Muscle layer of duodenum (tissue), 2 donors: ENCODE measurements around the gene CHSY1.
A peak's percentile ranks its signal among the peaks of the same experiment; 100 is the strongest.

ENCODE experiments used
- H3K27ac ChIP-seq: one replicate; pipeline ENCODE4 v1.7.0; 2013; ENCODE audit warnings: mild to moderate bottlenecking, low read length
- H3K27me3 ChIP-seq: one replicate; pipeline ENCODE4 v1.7.0; 2013; ENCODE audit warnings: low read depth, mild to moderate bottlenecking, control low read depth, low read length
- H3K36me3 ChIP-seq, 2 donors: one replicate each; pipeline ENCODE4 v1.7.0; 2013; ENCODE audit warnings: low read length in 2 of 2, control low read depth in 1 of 2, mild to moderate bottlenecking in 1 of 2; ENCODE audit not compliant: insufficient read depth in 2 of 2, control insufficient read depth in 1 of 2
- H3K4me1 ChIP-seq, 2 donors: one replicate each; pipeline ENCODE4 v1.7.0; 2013; ENCODE audit warnings: low read length in 2 of 2, mild to moderate bottlenecking in 2 of 2, control low read depth in 1 of 2, moderate library complexity in 1 of 2; ENCODE audit not compliant: insufficient read depth in 2 of 2, control insufficient read depth in 1 of 2
- H3K4me3 ChIP-seq, 2 donors: one replicate each; pipeline ENCODE4 v1.7.0; 2013; ENCODE audit warnings: low read length in 2 of 2, low read depth in 1 of 2, mild to moderate bottlenecking in 1 of 2
- H3K9me3 ChIP-seq, 2 donors: one replicate each; pipeline ENCODE4 v1.7.0; 2013; ENCODE audit warnings: low read length in 2 of 2, control low read depth in 1 of 2, mild to moderate bottlenecking in 1 of 2; ENCODE audit not compliant: control insufficient read depth in 1 of 2
- donor health status: healthy.

The CHSY1 gene

DNA sequence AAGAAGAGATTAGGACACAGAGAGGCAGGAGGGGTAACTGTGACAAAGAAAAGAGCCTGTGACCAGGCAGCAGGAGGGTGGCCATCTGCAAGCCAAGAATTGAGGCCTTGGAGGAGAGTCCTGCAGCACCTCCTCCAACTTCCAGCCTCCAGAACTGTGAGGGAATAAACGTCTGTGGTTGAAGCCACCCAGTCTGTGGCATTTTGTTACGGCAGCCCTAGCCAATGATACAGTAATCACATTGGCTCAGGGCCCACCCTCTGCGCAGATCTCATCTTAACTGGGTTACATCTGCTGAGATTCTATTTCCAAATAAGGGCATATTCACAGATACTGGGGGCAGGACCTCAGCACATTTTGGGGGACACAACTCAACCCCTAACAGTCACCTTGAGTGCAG lies 14.2 kb upstream of the CHSY1 start:
- no peaks in the 10 kb centered on the region for H3K27me3 ChIP-seq
- H3K4me3 ChIP-seq, result no peak overlapping the region
- H3K36me3 ChIP-seq, result peaks cover 7 to 8% of the 10 kb centered on the region in 2 donors
- H3K4me1 ChIP-seq, result peaks cover 0 to 7% of the 10 kb centered on the region in 2 donors
- no peak overlapping the region for H3K27ac ChIP-seq
- H3K9me3 ChIP-seq, result no peaks in the 10 kb centered on the region

DNA sequence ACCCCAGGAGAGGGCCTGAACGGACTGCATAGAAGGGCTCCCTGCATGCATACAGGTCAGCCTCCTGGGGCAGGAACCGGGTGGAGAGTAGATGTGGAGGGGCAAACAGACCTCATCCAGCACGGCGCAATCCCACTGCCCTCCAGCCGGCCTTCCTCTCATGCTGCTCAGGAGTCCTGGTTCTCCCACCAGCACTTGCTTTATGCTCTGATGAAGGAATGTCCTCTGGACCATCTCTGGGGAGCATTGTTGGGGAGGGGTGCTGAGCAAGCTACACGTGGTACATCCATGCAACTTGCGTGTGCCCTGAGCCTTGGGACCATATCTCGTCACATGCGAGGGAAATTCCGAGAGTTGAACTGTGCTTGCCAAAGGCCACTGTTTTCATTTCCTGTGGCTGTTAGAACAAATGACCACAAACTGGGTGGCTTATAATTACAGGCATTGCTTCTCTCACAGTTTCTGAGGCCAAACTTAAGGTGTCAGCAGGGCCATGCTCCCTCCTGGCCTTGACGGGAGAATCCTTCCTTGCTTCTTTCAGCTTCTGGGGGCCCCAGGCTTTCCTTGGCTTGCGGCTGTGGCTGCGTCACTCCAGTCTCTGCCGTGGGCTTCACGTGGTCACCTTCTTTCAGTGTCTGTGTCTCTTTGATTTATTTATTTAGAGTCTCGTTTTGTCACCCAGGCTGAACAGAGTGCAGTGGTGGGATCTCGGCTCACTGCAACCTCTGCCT lies 13.2 kb upstream of the CHSY1 start:
- Histone ChIP-seq H3K9me3 (no peaks in the 10 kb centered on the region), H3K36me3 (no peaks in the 10 kb centered on the region), H3K4me1 (peaks cover 0 to 7% of the 10 kb centered on the region in 2 donors), H3K27ac (no peak overlapping the region), H3K27me3 (no peaks in the 10 kb centered on the region), H3K4me3 (no peak overlapping the region)

DNA sequence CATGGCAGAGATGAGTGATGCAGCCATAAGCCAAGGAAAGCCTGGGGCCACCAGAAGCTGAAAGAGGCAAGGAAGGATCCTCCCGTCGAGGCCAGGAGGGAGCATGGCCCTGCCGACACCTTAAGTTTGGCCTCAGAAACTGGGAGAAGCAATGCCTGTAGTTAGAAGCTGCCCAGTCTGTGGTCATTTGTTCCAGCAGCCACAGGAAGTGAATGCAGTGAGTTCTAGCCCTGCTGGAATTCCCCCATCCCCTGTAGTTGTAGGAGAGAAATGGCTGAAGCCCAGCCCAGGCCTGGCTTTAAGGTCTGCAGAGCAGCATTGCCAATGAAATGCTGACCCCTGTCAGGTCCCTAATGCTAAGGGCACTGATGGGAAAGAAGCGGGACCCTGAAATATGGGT lies 12.2 kb upstream of the CHSY1 start:
- Histone ChIP-seq H3K27ac (no peak overlapping the region), H3K4me3 (no peak overlapping the region), H3K4me1 (peaks cover 0 to 7% of the 10 kb centered on the region in 2 donors), H3K27me3 (no peaks in the 10 kb centered on the region), H3K36me3 (no peaks in the 10 kb centered on the region), H3K9me3 (no peaks in the 10 kb centered on the region)

DNA sequence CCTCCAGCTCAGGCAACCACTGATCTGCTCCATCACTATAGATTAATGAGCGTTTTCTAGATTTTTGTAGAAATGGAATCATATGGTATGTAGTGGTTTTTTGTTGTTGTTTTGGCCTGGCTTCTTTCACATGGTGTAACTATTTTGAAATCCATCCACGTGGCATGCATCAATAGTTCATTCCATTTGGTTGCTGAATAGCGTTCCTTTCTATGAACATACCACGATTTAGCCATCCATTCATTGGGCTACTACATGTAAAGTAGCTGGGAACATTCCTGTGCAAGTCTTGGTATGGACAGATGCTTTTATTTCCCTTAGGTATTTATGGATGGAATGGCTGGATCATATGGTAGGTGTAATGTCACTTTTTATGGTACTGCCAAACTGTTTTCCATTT lies 10.7 kb upstream of the CHSY1 start:
- no peak overlapping the region for H3K4me3 ChIP-seq
- no peak overlapping the region for H3K27ac ChIP-seq
- no peaks in the 10 kb centered on the region for H3K27me3 ChIP-seq
- no peaks in the 10 kb centered on the region for H3K9me3 ChIP-seq
- no peaks in the 10 kb centered on the region for H3K36me3 ChIP-seq
- H3K4me1 ChIP-seq, result peaks cover 0 to 4% of the 10 kb centered on the region in 2 donors

DNA sequence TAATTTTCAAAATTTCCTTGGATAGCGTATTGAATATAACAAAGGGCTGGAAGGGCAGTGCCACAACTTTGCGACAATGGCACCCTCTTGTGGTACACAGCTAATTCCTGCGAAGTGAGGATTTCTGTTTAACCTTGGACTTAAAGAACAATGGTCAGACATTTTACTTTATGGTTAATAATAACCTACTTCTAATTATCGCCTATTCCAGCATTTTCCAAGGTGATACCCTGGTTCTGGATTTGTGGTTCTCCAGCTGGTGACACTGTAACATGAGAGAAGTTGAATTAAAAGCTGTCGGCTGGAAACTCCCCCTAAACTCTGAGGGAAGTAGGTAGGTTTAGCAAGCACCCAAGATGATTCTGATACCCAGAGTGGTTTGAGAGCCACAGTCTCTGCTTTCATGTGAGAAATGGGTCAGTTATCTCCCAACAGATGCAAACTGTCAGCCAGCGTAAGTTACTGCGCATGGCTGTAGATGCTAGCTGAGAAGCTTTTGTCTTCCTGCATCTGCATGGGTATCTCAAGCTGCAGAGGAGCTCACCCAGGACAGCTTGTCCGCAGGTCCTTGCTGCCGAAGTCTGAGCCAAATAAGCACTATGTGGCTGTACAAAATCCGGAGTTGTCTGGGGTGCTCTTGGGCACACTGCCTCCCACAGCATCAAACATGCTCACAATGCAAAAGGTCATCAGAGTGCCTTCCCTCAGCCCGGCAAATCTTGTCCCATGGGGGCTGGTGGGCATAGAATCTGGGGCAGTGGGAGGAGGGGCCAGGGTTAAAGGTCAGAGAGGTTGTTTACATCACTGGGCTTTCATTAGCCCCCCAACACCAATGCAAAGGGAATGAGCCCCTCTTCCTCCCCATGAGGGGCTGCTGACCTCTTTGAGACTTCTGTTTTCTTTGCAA lies 6.6 kb upstream of the CHSY1 start:
- Histone ChIP-seq H3K4me1 (no peaks in the 10 kb centered on the region), H3K9me3 (no peaks in the 10 kb centered on the region), H3K27me3 (no peaks in the 10 kb centered on the region), H3K4me3 (no peak overlapping the region), H3K27ac (no peak overlapping the region), H3K36me3 (no peaks in the 10 kb centered on the region)

DNA sequence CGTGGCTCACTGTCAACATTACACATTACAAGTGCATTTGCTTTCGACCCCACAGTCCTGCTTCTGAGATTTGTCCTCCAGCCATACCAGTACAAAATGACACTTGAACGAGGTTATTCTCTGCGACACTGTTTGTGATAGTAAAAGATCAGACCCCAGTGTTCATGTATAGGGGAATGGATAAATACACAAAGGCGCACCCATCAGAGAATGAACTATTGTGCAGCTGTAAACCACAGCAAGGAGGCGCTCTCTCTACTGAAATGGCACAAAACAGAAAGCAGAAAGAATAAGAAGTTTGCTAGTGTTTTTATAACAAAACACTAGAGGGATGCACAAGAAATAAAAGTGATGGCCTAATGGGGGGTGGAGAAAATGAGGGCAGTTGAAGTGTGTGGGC lies 4.9 kb upstream of the CHSY1 start:
- H3K4me3 ChIP-seq, result no peak overlapping the region
- H3K9me3 ChIP-seq, result no peaks in the 10 kb centered on the region
- H3K27me3 ChIP-seq, result no peaks in the 10 kb centered on the region

DNA sequence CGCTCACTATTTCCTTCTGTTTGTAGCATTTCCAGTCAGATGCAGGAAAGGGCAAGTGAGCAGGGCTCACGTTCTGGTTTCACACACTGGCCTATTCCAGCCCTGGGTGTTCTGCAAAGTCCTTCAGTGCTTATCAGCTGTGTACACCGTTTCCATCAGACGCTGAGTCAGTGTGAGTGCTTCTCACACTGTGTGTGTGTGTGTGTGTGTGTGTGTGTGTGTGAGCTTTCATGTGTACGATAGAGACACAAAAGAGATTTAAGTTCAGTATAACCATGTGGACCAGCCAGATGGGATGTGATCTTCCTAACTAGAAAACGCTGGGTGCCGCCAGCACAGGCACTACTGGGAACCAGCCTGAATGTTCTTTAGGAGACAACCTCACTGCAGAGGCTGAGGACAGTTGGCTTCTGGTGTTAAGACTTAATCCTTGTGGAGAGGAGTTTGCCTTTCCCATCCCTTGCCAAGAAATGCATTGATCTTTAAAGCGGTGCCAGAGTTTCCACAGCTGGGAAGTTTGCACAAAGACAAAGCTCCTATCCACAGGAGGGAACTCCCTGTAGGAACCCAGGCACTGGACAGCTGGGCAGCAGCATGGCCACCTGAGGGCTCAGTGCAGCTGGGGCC lies 3.9 kb upstream of the CHSY1 start:
- H3K9me3 ChIP-seq, result no peaks in the 10 kb centered on the region
- H3K4me1 ChIP-seq, result peaks cover 5 to 6% of the 10 kb centered on the region in 2 donors
- no peak overlapping the region for H3K27ac ChIP-seq
- no peaks in the 10 kb centered on the region for H3K36me3 ChIP-seq
- no peaks in the 10 kb centered on the region for H3K27me3 ChIP-seq
- H3K4me3 ChIP-seq, result no peak overlapping the region

More for the DNA sequence above, 4.9 kb upstream of the CHSY1 start:
- Histone ChIP-seq H3K4me1 (peaks cover 5 to 6% of the 10 kb centered on the region in 2 donors), H3K36me3 (no peaks in the 10 kb centered on the region), H3K27ac (no peak overlapping the region)

DNA sequence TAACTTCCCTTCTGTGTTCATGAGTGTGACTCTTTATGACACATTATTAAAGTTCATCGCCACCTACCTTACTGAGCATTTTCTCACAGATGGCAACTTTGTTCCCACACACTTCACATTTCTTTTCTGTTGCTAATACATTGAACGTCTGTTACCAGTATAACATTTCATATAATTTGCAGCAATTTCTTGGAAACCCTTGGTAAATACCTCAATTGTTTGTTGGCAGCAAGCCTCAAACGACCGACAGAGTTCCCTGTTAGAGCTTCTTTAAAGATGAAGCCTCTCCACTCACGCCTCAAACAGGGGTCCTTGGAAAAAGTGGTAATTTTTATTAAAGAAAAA lies 3.2 kb upstream of the CHSY1 start:
- Histone ChIP-seq H3K27me3 (no peaks in the 10 kb centered on the region), H3K9me3 (no peaks in the 10 kb centered on the region), H3K4me3 (no peak overlapping the region), H3K4me1 (peaks cover 5 to 11% of the 10 kb centered on the region in 2 donors), H3K36me3 (no peaks in the 10 kb centered on the region), H3K27ac (no peak overlapping the region)

DNA sequence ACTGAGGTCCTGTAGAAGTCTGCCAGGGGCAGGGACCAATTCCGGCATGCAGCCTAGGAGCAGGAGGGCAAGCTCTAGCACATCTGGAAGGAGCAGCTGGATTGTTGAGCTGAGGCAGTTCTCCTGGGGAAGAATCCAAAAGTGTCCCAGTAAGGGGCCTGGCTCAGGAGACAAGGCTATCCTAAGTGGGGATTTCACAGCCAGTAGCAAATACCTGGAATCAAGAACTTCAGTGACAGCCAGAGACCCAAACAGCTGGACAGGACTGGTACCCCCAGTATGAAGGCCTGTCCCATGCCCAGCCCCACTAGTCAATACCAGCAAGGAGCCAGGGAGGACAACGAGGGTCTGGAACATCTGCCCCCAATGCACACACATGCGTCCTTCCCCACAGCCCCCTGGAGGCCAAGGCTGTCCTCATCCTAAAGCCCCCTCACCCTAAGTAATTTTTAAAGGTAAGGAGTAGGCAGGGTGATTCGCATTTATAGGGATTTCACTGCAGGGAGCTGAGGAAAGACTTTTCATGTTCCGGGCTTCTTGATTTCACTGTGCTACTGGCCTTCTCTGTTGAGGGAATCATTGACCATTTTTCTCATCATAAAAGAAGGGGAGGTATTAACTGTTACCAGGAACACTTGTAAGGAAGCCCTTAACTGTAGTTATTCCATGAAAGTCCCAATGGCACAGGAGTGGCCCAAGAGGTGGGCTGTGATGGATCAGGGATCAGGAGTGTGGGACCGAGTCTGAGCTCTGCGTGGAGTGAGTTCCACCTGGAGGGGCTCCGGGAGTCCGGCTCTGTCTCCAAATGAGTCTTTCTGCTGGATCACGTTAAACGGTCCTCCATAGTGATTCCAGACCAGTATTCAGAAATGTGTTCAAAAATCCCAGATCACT lies 2.6 kb upstream of the CHSY1 start:
- no peak overlapping the region for H3K4me3 ChIP-seq
- peaks cover 5 to 16% of the 10 kb centered on the region in 2 donors for H3K4me1 ChIP-seq
- H3K9me3 ChIP-seq, result no peaks in the 10 kb centered on the region
- no peak overlapping the region for H3K27ac ChIP-seq
- no peaks in the 10 kb centered on the region for H3K36me3 ChIP-seq
- no peaks in the 10 kb centered on the region for H3K27me3 ChIP-seq

DNA sequence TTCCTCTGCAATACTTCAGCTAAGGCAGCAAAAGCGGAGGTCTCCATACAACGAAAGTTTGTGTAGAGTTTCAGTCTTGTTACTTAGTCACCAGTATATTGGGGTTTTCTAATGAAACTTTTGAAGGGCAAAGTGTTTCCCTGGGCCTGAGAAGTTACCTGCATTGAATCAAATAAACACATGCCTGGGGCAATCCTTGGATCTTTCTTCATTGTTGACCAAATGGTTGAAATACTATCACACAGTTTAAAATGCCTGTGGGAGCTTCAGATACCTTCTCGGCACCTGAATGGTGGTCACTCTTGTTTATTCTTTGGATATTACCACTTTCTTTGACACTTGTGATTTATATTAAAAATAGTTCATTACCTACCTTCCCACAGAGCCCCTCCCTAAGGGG lies 988 bp upstream of the CHSY1 start:
- Histone ChIP-seq H3K36me3 (no peaks in the 10 kb centered on the region), H3K9me3 (no peaks in the 10 kb centered on the region), H3K27me3 (no peaks in the 10 kb centered on the region), H3K4me1 (peaks cover 5 to 16% of the 10 kb centered on the region in 2 donors), H3K4me3 (peak overlapping the region; percentile 70 to 75), H3K27ac (peak overlapping the region; percentile 58)
